ENCODE data around the gene RCC2. TPM values are rescaled to one million over a fixed set of nuclear protein-coding genes. Genes with fewer than 3 reads are reported as not detected.
A peak's percentile ranks its signal among the peaks of the same experiment; 100 is the strongest.

Gene RCC2
- total RNA-seq, 2 donors from 2014 or later = 69.3 to 121 TPM

DNA sequence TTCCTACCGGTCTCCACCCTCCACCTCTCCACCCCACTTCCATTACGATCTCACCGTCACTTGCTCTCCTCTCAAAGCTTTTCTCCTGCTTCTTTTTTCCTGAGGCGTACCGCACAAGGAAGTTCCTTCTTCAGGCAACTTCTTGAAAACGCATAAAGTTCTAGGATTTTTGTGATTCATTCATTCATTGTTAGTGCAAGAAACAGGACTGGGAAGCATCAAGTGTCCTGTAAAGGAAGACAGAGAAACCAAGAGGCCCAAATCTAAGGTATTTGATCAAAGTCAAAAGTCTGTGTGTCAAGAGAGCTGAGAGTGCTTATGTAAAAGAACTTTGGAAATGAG is 1.3 kb upstream of the RCC2 start:
- peaks cover 17% of the 10 kb centered on the region for H3K4me1 ChIP-seq
- no peaks in the 10 kb centered on the region for H3K27me3 ChIP-seq
- no peak overlapping the region for H3K27ac ChIP-seq
- no peak overlapping the region for H3K4me3 ChIP-seq
- DNase-seq = no peak
- TF ChIP-seq, protein P1, sequence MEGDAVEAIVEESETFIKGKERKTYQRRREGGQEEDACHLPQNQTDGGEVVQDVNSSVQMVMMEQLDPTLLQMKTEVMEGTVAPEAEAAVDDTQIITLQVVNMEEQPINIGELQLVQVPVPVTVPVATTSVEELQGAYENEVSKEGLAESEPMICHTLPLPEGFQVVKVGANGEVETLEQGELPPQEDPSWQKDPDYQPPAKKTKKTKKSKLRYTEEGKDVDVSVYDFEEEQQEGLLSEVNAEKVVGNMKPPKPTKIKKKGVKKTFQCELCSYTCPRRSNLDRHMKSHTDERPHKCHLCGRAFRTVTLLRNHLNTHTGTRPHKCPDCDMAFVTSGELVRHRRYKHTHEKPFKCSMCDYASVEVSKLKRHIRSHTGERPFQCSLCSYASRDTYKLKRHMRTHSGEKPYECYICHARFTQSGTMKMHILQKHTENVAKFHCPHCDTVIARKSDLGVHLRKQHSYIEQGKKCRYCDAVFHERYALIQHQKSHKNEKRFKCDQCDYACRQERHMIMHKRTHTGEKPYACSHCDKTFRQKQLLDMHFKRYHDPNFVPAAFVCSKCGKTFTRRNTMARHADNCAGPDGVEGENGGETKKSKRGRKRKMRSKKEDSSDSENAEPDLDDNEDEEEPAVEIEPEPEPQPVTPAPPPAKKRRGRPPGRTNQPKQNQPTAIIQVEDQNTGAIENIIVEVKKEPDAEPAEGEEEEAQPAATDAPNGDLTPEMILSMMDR (IDR thresholded peaks at IDR 0.05) = no peak
- H3K36me3 ChIP-seq = no peaks in the 10 kb centered on the region
- intact Hi-C loops (cut with DNase I) = no loop called here
- H3K9ac ChIP-seq (ENCODE audit: low read depth in 2 of 2, low read length in 2 of 2) = peak overlapping the region in 1 of 2 donors; percentile 73
- H3K9me3 ChIP-seq = no peaks in the 10 kb centered on the region

DNA sequence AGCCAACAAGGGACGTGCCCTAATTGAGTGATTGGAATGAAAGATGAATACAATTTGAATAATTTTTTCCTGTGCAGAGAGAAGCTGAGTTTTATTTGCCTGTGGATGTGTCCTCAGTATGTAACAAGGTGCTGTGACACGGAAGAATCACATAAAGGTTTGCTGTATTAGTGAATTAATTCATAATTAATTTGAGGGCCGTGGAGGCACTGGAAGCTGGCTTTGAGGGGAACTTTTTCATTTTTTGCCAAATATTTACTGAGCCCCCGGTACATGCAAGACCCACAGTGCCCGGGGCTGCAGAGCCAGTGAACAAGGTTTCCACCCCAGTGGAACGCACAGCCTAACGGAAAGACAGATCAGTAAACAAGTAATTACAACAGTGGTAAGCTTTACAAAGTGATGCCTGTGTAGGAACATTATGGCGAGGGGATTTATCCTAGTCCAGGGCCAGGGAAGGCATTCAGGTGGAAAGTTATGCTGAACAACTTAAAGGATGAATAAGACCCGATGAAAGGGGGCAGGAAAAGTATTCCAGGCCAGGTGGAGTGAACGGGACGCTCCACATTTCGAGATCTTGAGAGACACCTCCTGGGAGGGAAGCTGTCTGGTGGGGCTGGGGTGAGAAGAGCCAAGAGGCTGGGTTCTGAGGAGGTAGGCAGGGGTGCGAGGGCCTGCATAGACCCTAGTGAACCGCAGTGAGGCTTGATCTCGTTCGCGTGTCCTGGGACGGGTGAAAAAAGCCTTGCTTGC is 773 bp upstream of the RCC2 start:
- Histone ChIP-seq H3K9ac (ENCODE audit: low read depth in 2 of 2, low read length in 2 of 2) (peak overlapping the region; percentile 69 to 73), H3K4me3 (peak overlapping the region; percentile 82), H3K27ac (no peak overlapping the region), H3K9me3 (no peaks in the 10 kb centered on the region), H3K27me3 (no peaks in the 10 kb centered on the region), H3K4me1 (peaks cover 17% of the 10 kb centered on the region), H3K36me3 (no peaks in the 10 kb centered on the region)
- no peak for DNase-seq
- TF ChIP-seq, protein P1 (IDR thresholded peaks at IDR 0.05) = no peak
- intact Hi-C loops (cut with DNase I) = no loop called here

- peak overlapping the region; percentile 90 for H3K9ac ChIP-seq (ENCODE audit: low read depth in 2 of 2, low read length in 2 of 2)
- intact Hi-C loops (cut with DNase I) = no loop called here
- H3K4me1 ChIP-seq = peaks cover 22% of the 10 kb centered on the region
- H3K27ac ChIP-seq = peak overlapping the region; percentile 87
- H3K27me3 ChIP-seq = no peaks in the 10 kb centered on the region
- H3K9me3 ChIP-seq = no peaks in the 10 kb centered on the region
- no peaks in the 10 kb centered on the region for H3K36me3 ChIP-seq
- H3K4me3 ChIP-seq = peak overlapping the region; percentile 82
- DNase-seq = peak; percentile 82
- TF ChIP-seq, protein P1 (IDR thresholded peaks at IDR 0.05) = no peak
Measured at GRCh38 chr1:17438318-17439249, 893 bp downstream of the RCC2 start.

DNA sequence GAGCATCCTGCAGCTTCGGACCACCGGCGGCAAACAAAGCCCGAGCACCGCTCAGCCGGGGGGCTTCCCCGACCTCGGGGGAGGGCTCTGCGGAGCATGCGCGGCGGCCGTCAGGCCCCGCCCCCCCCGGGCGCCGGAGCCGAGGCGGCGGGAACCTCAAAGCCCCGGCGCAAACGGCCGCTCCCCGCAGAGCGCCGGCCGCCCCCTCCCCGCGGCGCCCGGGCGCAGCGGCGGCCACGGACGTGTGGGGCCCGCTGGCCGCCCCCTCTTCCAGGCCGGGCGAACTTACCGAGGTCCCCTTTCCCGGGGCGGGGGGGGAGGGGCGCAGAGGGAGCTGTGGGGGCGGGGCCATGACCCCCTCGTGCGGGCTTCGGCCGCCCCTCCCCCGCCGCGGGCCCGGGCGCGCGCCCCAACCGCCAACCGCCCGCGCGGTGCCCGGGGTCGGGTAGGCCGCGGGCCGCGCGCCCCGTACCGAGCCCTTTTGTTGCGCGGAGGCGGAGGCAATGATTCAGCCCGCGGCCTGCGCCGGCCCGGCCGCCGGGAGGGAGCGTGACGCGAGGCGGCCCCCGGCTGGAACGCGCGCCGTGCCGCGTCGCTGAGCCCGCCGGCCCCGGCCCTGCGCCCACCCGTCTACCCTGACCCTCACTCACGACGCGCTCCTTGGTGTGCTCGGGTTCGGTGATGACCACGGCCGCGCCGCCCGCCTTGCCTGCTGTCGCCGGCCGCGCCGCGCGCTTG is 1.7 kb downstream of the RCC2 start:
- Histone ChIP-seq H3K27ac (peak overlapping the region; percentile 87), H3K27me3 (no peaks in the 10 kb centered on the region), H3K4me1 (peaks cover 22% of the 10 kb centered on the region), H3K36me3 (no peaks in the 10 kb centered on the region), H3K9me3 (no peaks in the 10 kb centered on the region), H3K4me3 (peak overlapping the region; percentile 82), H3K9ac (ENCODE audit: low read depth in 2 of 2, low read length in 2 of 2) (peak overlapping the region; percentile 68 to 90)
- TF ChIP-seq, protein P1 (IDR thresholded peaks at IDR 0.05) = no peak
- intact Hi-C loops (cut with DNase I) = no loop called here
- DNase-seq = peak; percentile 38

DNA sequence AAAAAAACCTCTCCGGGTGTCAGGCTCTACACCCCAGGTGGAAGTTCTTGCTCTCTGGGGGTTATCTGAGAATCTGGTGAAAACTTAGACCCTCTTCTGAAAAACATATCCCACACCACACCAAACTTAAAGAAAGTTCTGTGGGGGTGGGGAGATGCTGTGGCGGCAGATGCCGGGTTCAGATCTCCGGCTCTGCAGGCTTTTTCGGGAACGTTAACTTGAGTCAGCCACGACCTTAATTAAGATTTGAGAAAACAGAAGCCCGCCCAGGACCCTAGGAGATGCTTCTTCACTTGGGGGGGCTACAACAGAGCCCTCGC is 2.3 kb downstream of the RCC2 start:
- H3K9me3 ChIP-seq = no peaks in the 10 kb centered on the region
- H3K9ac ChIP-seq (ENCODE audit: low read depth in 2 of 2, low read length in 2 of 2) = peak overlapping the region; percentile 56 to 68
- no peak overlapping the region for H3K27ac ChIP-seq
- H3K4me3 ChIP-seq = peak overlapping the region; percentile 82
- TF ChIP-seq, protein P1 (IDR thresholded peaks at IDR 0.05) = no peak
- H3K4me1 ChIP-seq = peaks cover 22% of the 10 kb centered on the region
- no peaks in the 10 kb centered on the region for H3K36me3 ChIP-seq
- no peaks in the 10 kb centered on the region for H3K27me3 ChIP-seq
- DNase-seq = no peak
- intact Hi-C loops (cut with DNase I) = no loop called here
